WI38 (cell line): ENCODE measurements around the gene GABRG3.

Source experiments
- H3K4me3 ChIP-seq: 2 replicates; pipeline ENCODE4 v1.5.1; 2011; ENCODE audit warnings: low read depth, mild to moderate bottlenecking, control low read depth, low read length
- TF ChIP-seq, protein P1 (sequence below): IDR thresholded peaks from 2 replicates; pipeline ENCODE4 v1.5.1; 2012; ENCODE audit warnings: low read depth, mild to moderate bottlenecking, control low read depth, low read length

GABRG3 gene

DNA sequence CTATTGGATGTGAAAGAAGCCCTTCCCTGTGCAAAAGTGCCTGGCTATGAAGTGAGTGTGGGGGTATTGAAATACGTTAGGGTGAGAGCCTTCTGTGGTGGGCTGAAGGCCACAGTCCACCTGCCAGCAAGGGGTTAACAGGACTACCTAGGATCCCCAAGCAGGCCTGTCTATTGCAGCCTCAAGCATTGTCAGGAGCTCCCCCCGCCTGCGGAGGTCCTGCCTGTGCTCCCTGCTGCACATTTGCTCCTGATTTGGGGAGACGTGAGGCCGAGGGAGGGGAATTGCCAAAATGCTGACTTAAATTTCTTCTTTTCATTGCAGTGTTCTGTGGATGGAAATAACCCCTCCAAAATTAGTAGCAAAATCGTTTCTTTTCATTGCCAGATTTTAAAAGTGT lies 56.2 kb downstream of the GABRG3 start:
- no peak overlapping the region for H3K4me3 ChIP-seq
- TF ChIP-seq, protein P1, sequence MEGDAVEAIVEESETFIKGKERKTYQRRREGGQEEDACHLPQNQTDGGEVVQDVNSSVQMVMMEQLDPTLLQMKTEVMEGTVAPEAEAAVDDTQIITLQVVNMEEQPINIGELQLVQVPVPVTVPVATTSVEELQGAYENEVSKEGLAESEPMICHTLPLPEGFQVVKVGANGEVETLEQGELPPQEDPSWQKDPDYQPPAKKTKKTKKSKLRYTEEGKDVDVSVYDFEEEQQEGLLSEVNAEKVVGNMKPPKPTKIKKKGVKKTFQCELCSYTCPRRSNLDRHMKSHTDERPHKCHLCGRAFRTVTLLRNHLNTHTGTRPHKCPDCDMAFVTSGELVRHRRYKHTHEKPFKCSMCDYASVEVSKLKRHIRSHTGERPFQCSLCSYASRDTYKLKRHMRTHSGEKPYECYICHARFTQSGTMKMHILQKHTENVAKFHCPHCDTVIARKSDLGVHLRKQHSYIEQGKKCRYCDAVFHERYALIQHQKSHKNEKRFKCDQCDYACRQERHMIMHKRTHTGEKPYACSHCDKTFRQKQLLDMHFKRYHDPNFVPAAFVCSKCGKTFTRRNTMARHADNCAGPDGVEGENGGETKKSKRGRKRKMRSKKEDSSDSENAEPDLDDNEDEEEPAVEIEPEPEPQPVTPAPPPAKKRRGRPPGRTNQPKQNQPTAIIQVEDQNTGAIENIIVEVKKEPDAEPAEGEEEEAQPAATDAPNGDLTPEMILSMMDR = no peak

DNA sequence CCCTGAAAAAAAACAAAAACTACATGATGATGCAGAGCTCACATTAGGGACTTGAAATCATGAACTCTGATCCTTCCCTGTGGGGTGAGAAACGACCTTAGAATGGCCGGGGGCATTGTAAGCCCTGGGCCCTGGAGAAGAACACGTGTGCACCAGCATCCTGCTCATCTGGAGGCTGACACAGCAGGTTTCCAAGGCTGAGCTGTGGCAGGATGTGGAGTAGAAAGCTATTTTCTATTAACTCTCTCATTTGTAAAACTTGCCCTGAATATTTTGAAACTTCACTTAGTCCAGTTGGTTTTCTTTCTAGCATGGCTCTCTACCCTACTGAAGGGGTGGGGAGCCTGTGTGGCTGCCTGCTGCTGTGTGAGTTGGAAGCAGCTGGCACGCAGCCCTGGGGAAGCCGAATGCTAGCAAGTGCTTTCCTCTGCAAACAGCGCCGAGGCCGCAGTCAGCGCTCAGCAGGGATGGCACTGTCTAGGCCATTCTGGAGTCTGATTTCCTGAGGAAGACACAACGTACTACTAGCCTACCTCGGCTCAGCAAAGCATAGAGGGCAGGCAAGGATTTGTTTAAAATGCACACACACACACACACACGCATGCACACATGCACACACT lies 58.0 kb downstream of the GABRG3 start:
- TF ChIP-seq, protein P1 = no peak
- no peak overlapping the region for H3K4me3 ChIP-seq

DNA sequence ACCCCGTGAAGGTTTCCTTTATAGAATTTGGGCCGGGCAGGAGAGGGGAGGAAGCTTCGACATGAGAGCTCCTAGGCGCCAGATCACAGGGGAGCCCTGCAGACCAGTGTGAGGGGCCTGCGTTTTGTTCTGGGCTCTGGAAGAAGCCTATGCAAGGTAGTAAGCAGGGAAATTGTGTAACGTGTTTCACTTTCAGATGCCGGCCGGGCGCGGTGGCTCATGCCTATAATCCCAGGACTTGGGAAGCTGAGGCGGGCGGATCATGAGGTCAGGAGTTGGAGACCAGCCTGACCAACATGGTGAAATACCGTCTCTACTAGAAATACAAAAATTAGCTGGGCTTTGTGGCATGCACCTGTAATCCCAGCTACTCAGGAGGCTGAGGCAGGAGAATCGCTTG lies 65.2 kb downstream of the GABRG3 start:
- no peak overlapping the region for H3K4me3 ChIP-seq
- TF ChIP-seq, protein P1 = no peak

DNA sequence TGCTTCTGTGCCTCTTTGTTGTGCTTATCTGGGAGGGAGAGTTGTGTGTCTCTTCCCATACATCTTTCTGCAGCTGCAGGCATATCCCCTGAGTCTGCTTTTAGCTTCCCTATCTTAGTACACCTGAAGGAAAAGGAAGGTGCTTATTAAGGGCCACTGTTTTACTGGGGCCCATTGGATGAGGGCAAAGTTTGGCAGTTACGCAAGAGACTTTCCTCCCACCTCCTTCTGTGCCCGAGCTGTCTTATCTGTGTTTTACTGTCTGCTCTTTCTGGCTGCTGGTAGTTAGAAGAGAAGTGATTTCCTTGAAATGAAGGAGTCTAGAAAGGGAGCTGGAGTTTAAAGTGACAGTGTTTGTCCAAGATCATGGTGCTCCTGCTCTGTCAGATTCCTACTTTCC lies 66.5 kb downstream of the GABRG3 start:
- TF ChIP-seq, protein P1 = no peak
- no peak overlapping the region for H3K4me3 ChIP-seq

DNA sequence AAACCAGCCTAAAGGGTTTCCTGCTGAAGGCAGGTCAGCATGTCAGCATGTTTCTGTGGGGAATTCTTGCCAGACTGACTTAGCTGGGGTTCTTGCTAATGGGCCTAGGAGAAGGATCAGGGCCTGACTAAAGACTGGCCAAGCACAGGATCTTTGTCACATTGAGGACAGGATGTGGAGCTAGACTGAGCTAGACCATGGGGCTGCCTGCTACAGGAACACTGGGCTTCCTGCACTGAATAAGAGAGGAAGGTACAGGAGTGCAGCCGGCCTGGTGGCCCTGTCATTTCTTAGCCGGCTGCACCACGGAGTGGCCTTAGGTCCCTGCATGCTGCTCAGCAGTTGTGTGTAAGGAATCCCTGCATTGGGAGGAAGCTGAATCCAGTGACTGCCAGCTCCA lies 68.2 kb downstream of the GABRG3 start:
- H3K4me3 ChIP-seq = no peak overlapping the region
- TF ChIP-seq, protein P1 = no peak

DNA sequence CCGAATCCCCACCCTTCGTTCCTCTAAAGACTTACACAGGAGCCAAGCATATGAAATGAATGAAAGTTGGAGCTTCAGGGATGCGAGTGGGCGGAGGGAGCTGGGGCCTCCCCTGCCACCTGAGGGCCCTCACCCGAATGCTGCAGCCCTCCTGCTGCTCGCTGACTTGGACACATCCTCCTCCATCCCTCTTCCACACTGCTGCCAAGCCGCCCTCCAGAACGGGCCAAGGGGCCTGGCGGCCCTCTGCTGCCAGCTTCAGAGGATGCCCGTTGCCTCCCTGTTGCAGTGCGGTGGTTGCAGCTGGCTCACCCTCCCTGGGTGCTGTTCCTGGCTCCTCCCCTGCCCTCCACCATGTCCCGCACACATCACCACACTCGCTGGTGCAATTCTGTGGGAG lies 71.2 kb downstream of the GABRG3 start:
- H3K4me3 ChIP-seq = no peak overlapping the region
- TF ChIP-seq, protein P1 = no peak

DNA sequence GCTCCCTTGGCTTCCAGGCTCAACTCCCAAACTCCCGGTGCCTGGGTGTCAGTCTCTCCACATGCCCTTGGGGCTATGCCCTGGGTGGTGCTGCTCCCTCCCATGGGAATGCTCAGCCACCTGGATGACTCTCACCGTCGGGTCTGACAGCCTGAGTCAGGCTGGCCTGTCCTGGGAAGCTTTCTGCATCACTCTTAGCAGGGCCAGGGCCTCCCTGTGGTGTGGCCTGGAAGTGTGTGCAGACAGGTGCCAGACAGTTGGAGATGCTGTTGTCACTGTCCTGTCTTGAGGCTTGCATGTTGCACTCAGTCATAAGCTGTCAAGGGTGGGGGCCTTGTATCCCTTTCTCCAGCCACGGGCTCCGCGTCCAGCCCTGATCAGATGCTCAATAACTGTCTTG lies 71.7 kb downstream of the GABRG3 start:
- TF ChIP-seq, protein P1 = no peak
- no peak overlapping the region for H3K4me3 ChIP-seq
